ENCODE results near the gene ZSCAN22. TPM values are rescaled to one million over a fixed set of nuclear protein-coding genes. Genes with fewer than 3 reads are reported as not detected.

ZSCAN22 gene
- total and polyA plus RNA-seq, 2 of the 13 experiments (the other 11 are each of a cell fraction or from before 2014, with no cell fraction given) = 2.5 to 3.5 TPM

DNA sequence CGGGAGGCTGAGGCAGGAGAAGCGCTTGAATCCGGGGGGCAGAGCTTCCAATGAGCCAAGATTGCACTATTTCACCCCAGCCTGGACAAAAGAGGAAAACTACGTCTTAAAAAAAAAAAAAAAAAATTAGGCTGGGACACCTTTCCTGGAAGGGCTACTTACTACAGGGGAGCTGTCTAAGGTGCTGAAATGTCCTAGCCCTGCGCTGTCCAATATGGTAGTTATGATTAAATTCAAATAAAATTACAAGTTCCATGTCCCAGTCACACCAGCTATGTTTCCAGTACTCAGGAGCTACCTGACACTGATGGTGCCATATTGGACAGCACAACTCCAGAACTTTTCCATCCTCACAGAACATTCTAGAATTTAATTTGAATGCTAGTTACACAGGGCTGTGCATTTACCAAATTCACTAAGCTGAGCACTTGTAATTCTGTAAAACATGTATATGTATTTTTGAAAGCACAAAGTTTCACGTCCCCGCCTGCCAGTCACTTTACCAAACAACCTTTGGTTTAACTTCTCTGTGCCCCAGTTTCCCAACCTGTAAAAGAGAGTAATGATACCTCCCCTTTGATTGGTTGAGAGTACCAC is 9.2 kb upstream of the ZSCAN22 start (continued):
- TF ChIP-seq, protein P1, sequence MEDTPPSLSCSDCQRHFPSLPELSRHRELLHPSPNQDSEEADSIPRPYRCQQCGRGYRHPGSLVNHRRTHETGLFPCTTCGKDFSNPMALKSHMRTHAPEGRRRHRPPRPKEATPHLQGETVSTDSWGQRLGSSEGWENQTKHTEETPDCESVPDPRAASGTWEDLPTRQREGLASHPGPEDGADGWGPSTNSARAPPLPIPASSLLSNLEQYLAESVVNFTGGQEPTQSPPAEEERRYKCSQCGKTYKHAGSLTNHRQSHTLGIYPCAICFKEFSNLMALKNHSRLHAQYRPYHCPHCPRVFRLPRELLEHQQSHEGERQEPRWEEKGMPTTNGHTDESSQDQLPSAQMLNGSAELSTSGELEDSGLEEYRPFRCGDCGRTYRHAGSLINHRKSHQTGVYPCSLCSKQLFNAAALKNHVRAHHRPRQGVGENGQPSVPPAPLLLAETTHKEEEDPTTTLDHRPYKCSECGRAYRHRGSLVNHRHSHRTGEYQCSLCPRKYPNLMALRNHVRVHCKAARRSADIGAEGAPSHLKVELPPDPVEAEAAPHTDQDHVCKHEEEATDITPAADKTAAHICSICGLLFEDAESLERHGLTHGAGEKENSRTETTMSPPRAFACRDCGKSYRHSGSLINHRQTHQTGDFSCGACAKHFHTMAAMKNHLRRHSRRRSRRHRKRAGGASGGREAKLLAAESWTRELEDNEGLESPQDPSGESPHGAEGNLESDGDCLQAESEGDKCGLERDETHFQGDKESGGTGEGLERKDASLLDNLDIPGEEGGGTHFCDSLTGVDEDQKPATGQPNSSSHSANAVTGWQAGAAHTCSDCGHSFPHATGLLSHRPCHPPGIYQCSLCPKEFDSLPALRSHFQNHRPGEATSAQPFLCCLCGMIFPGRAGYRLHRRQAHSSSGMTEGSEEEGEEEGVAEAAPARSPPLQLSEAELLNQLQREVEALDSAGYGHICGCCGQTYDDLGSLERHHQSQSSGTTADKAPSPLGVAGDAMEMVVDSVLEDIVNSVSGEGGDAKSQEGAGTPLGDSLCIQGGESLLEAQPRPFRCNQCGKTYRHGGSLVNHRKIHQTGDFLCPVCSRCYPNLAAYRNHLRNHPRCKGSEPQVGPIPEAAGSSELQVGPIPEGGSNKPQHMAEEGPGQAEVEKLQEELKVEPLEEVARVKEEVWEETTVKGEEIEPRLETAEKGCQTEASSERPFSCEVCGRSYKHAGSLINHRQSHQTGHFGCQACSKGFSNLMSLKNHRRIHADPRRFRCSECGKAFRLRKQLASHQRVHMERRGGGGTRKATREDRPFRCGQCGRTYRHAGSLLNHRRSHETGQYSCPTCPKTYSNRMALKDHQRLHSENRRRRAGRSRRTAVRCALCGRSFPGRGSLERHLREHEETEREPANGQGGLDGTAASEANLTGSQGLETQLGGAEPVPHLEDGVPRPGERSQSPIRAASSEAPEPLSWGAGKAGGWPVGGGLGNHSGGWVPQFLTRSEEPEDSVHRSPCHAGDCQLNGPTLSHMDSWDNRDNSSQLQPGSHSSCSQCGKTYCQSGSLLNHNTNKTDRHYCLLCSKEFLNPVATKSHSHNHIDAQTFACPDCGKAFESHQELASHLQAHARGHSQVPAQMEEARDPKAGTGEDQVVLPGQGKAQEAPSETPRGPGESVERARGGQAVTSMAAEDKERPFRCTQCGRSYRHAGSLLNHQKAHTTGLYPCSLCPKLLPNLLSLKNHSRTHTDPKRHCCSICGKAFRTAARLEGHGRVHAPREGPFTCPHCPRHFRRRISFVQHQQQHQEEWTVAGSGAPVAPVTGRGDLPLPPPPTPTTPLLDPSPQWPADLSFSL (CRISPR knock-in tag; IDR thresholded peaks at IDR 0.05) = no peak
- TF ChIP-seq KLF13 (CRISPR knock-in tag; IDR thresholded peaks at IDR 0.05) = no peak
- TF ChIP-seq IRX3 (CRISPR knock-in tag; IDR thresholded peaks at IDR 0.05; ENCODE audit: borderline replicate concordance, low read depth) = no peak
- TF ChIP-seq ZNF17 (CRISPR knock-in tag; IDR thresholded peaks at IDR 0.05) = no peak
- TF ChIP-seq FOSL2 (CRISPR knock-in tag; IDR thresholded peaks at IDR 0.05) = no peak
- no peak for TF ChIP-seq SKI (IDR thresholded peaks at IDR 0.05; ENCODE audit: partially characterized antibody)
- TF ChIP-seq ELF3 (CRISPR knock-in tag; IDR thresholded peaks at IDR 0.05) = no peak
- TF ChIP-seq GATA4 (IDR thresholded peaks at IDR 0.05; ENCODE audit: borderline replicate concordance, low read depth) = no peak
- TF ChIP-seq ZNF432 (CRISPR knock-in tag; IDR thresholded peaks at IDR 0.05; ENCODE audit: borderline replicate concordance) = no peak
- no peak for TF ChIP-seq MIER3 (CRISPR knock-in tag; IDR thresholded peaks at IDR 0.05; ENCODE audit: borderline replicate concordance)
- TF ChIP-seq MIER2 (CRISPR knock-in tag; IDR thresholded peaks at IDR 0.05) = peak; percentile 92
- TF ChIP-seq, protein P2, sequence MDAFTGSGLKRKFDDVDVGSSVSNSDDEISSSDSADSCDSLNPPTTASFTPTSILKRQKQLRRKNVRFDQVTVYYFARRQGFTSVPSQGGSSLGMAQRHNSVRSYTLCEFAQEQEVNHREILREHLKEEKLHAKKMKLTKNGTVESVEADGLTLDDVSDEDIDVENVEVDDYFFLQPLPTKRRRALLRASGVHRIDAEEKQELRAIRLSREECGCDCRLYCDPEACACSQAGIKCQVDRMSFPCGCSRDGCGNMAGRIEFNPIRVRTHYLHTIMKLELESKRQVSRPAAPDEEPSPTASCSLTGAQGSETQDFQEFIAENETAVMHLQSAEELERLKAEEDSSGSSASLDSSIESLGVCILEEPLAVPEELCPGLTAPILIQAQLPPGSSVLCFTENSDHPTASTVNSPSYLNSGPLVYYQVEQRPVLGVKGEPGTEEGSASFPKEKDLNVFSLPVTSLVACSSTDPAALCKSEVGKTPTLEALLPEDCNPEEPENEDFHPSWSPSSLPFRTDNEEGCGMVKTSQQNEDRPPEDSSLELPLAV (CRISPR knock-in tag; conservative IDR thresholded peaks at IDR 0.05; ENCODE audit: low read depth) = no peak
- TF ChIP-seq, protein P3, sequence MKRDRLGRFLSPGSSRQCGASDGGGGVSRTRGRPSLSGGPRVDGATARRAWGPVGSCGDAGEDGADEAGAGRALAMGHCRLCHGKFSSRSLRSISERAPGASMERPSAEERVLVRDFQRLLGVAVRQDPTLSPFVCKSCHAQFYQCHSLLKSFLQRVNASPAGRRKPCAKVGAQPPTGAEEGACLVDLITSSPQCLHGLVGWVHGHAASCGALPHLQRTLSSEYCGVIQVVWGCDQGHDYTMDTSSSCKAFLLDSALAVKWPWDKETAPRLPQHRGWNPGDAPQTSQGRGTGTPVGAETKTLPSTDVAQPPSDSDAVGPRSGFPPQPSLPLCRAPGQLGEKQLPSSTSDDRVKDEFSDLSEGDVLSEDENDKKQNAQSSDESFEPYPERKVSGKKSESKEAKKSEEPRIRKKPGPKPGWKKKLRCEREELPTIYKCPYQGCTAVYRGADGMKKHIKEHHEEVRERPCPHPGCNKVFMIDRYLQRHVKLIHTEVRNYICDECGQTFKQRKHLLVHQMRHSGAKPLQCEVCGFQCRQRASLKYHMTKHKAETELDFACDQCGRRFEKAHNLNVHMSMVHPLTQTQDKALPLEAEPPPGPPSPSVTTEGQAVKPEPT (CRISPR knock-in tag; IDR thresholded peaks at IDR 0.05; ENCODE audit: low read depth) = no peak
- TF ChIP-seq HNRNPL (IDR thresholded peaks at IDR 0.05; ENCODE audit: low read depth, low read length) = no peak
- TF ChIP-seq ZNF460 (CRISPR knock-in tag; IDR thresholded peaks at IDR 0.05; ENCODE audit: borderline replicate concordance) = no peak
- TF ChIP-seq, protein P4, sequence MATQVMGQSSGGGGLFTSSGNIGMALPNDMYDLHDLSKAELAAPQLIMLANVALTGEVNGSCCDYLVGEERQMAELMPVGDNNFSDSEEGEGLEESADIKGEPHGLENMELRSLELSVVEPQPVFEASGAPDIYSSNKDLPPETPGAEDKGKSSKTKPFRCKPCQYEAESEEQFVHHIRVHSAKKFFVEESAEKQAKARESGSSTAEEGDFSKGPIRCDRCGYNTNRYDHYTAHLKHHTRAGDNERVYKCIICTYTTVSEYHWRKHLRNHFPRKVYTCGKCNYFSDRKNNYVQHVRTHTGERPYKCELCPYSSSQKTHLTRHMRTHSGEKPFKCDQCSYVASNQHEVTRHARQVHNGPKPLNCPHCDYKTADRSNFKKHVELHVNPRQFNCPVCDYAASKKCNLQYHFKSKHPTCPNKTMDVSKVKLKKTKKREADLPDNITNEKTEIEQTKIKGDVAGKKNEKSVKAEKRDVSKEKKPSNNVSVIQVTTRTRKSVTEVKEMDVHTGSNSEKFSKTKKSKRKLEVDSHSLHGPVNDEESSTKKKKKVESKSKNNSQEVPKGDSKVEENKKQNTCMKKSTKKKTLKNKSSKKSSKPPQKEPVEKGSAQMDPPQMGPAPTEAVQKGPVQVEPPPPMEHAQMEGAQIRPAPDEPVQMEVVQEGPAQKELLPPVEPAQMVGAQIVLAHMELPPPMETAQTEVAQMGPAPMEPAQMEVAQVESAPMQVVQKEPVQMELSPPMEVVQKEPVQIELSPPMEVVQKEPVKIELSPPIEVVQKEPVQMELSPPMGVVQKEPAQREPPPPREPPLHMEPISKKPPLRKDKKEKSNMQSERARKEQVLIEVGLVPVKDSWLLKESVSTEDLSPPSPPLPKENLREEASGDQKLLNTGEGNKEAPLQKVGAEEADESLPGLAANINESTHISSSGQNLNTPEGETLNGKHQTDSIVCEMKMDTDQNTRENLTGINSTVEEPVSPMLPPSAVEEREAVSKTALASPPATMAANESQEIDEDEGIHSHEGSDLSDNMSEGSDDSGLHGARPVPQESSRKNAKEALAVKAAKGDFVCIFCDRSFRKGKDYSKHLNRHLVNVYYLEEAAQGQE (IDR thresholded peaks at IDR 0.05; ENCODE audit: borderline replicate concordance in 1 of 2, low read depth in 1 of 2, low read length in 2 of 2) = peak; percentile 48 to 94
